Amniotic stem cell (primary cell): Measurements from ENCODE around the gene TPM1.
"Not testable (repeated sequence)": the region's sequence is repeated elsewhere in the genome, so short reads cannot be mapped to it uniquely, and the experiment has no call there.

Experiments
- DNase-seq: peaks from one replicate; lab custom pipeline; 2025; lab: John Stamatoyannopoulos, UW

TPM1 gene

DNA sequence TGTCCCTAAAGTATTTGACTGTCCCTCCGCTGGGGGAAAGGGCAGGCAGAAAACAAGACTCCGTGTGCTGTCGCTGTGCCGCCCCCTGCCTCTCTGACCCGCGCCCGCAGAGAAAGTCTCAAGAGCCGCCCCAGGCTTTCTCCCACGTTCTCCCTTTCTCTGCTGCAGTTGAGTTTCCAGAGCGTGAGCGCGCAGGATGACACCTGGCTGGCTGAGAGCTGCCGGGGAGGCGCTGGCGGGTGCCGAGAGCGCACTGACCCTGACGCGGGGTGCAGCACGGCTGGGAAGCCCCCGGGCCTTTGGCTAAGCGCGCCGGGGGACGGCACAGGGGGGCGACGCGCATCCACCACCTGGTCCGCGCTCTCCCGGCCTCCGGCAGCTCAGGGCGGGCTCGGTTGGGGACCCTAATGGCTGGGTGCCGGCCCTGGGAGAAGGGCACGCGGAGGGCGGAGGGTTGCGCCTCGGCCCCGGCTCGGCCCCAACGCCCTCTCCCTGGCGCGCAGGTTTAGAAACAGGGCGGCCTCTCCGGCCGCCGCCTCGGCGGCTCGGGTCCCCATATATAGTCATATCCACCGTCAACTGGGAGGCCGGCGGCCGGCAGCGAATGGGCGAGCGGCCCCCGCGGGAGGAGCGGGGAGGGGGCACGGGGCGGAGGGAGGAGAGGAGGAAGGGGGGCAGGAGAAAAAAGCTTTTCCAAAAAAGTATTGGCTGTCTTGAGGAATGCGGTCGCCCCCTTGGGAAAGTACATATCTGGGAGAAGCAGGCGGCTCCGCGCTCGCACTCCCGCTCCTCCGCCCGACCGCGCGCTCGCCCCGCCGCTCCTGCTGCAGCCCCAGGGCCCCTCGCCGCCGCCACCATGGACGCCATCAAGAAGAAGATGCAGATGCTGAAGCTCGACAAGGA is at the start of gene TPM1:
Gene TPM1, plus strand, starts transcription at position 774 of the 903 bp plus-strand sequence. Its CDS starts 83 bp downstream, at position 857.
- DNase-seq, result peak; percentile 92

DNA sequence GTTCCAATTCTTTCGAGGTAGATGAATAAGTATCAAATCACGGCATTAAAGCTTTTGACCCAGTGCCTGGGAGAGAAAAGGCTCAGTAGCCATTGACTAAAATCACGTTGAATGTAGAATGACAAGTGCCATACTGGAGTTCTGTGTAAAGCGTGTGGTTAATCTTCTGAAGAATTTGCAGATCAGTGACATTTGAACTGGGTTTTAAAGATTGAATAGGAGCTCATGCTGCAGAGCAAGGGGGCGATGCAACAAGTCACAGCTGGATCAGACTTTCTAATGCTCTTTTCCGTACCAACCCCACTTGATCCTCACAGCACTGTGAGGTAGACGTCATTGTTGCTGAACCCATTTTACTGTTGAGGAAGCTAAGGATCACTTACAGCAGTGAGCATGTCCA is 49.5 kb upstream of the TPM1 start:
- DNase-seq, result no peak

DNA sequence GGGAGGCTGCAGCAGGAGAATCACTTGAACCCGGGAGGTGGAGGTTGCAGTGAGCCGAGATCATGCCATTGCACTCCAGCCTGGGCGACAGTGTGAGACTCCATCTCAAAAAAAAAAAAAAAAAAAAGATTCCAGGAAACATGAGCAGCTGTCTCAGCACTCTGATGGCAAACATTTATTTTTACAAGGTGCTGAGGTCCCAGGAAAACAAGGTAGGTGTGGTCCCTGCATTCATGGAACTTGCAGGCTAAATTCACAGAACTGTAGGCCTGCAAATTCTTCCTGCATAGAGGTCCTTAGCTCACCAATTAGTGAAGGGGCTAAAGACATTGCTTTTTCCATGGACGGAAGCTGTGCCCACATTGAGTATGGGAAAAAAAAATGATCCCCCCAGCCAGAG is 48.9 kb upstream of the TPM1 start:
- not testable (repeated sequence) for DNase-seq

DNA sequence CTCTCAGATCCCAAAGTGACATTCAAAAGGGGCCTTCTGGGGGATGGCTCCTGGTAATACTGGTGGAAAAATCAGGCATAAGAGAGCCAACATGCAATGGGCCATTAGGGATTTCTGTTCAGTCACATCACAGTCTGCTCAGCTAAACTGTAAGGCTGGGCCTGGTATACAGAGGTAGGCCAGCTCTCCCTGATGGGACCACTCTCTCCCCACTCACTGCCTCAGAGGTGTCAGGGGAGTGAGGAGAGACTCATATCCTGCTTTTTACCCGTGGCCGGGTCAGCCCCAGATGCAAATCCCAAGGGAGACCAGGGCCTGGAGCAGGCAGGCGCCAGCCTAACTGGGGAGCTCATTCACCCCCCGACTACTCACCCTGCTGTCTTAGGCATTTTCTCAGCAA is 48.1 kb upstream of the TPM1 start:
- DNase-seq, result no peak

DNA sequence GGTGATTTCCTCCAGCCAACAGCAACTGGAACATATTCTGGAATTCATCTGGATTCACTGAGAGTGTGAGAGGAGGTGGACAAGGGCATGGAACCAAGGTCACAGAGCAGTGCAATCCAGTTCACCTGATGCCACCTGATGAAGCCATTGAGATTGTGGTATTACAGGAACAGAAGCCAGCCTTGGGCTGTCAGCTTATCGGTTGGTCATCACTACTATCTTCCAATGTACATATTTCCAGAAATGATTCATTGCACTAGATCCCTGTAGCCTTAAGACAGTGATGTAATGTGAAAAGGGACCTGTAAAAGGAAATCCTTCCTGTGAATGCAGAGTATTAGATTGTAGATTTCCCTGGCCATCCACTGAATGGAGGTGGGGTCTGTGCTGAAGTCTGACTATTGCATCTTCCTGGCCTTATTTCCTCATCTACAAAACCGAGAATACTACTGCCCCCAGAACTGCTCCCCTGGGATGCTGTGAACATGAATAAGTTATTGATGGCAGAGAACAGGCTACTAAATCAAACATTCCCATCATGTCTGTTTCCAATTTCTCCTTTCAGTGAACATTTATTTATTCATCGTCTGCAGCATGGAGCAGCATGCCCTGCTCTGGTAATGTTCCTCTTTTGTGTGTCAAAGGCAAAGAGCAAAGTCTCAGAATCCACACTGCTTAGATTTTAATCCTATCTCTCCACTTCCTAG is 47.4 kb upstream of the TPM1 start:
- DNase-seq, result peak; percentile 29

DNA sequence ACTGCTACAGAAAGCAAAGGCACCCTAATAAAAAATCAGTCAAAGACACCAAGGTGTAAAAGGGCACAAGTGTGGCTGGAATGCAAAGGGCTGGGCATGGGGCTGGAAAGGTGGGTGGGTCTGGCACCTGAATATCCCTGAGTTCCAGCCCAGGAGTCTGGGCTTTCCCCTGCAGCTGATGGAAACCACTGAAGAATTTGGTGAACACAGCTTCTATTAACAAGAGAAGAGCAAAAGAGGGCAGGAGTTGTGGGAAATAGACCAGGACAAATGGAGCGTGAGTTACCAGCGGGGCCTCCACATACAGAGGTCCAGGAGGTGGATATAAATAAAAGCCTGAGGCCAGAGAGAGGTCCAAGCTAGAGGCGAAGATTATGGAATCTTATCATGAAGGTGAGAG is 45.1 kb upstream of the TPM1 start:
- no peak for DNase-seq

DNA sequence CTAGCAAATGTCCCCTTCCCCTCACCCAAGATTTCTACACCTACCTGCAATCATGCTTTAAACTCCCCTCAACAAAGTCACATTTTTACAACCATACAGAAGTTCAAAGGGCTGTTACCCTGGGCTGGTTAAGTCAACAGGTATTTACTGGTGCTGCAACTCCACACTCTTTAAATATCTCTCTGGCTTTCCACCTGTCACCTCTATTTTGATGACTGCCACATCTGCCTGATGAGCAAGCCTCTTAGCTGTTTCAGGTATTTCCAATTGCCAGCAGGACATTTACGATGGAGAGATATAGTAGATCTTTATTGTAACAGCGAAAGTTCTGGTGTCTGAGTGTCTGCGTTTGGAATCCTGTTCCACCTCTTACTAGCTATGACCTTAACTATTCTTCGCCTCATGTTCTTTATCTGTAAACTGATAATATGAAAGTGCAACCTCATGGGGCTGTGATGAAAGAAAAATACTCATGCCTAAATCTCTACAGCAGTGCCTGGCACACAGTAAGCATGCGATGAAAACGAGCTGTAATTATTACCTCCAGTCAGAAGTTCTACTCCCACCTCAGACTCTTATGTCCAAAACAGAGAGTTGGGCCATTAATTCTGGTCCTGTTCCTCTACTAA is 44.2 kb upstream of the TPM1 start:
- DNase-seq, result no peak

DNA sequence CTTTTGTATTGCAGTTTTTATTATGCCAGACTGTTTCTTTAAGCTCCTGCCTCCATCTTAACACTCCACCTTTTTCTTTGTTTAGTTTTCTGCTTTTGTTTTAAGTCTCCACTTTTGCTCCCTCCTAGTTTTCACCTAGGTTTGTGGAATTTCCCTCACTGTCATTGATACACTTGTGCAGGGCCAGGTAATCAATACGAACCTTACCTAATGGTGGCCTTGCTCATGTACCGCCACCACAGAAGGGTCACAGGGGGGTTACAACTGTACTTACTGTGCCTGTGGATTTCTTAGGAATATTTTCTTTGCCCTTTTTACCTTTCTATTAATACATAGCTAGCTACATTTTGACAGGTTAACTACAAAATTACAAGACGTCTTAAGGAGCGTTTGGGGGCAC is 43.4 kb upstream of the TPM1 start:
- no peak for DNase-seq

DNA sequence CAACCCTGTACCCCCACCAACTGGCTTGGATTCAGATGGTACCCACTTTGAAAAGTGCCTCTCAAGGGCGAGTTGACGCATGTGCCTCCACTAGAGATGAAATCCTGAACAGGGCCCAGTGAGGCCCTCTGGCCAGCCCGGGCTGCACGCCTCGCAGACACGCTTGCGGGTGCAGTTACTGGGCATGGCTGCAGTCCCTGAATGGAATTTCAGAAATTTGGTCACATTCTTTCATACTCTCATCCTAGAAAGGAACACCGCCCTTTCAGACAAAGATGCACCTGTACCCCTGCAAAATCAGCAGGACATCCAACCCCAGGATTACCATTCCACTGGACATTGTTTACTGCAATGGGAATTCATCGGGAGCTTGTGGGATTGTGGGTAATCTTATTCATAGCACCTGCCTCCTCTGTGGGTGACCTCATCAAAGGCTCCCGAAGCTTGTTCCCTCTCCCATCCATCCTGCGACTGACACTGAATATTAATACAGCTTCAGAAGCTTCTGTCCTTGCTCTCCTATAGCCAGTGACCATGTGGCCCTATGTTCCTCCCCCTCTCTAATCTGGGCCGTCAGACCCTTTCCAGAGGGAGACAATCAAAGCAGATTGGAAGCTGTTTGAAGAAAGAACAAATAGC is 42.5 kb upstream of the TPM1 start:
- DNase-seq, result no peak

DNA sequence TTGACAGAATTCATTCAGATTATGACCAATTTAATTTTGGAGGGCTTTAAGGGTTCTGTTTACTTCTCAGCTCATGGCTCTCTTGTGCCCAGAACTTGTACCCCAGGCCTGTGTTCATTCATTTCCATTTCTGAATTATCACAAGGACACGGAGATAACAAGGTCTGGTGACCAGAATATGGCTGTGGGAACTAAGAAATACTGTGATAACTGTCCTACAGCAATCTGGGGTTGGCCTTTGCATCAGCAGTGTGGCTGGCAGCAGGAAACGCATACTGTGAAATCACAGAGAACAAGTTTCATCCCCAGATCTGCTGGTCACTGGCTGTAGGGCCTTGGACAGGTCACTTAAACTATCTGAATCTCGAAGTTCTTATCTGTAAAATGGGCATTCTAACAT is 41.8 kb upstream of the TPM1 start:
- no peak for DNase-seq

DNA sequence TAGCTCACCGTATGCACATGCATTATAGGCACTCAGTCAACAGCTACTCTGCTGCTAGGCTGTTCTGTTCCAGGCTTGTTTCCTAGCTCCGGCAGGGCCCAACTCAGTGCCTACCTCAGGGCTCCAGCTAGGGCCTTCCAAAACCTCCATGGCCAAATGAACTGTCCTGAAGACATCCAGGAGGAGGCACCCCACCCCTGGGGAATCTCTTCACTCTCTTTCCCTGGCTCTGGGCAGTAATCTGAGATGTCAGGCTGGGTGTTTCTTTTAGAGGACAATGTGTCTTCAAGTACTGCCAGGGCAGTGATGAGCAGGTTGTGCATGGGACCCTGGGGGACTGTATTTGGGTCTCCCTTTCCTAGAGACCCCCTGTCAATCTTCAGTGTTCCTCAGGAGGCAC is 38.3 kb upstream of the TPM1 start:
- DNase-seq, result no peak

DNA sequence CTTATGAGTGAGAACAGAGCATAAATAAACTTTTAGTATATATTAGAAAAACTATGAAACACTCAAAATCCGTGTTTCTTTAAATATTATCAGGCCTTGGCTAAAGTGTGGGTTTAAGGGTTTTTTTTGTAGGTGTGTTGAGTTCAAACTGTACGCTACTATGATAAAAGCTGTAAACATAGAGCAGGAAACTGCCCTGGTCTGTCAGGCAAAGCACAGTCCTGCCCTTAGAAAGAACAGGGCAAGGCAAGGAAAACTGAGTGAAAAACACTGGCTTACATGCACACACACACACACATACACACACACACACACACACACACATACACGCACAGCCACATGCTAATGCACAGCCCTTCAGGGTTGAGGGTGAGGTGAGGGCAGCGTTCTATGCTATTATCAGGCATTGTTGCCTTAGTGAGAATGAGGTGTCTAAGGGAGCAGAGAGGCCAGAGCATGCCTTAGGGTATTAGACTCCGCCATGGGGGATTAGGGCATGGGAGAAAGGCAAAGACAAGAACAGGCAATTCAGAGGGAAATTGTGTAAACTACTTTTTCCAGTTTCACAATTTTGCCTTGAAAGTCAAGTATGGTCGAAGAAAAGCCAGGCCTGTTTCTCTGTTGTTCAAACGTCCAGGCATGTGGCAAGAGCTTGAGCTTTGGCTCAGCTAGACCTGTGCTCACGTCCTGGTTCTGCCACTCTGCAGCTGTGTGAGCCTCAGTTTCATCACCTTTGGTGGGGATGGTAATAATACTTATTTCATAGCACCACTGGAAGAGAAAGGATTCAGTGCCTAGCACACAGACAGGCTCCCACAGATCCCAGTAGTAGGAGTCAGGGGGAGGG is 36.3 kb upstream of the TPM1 start:
- no peak for DNase-seq

DNA sequence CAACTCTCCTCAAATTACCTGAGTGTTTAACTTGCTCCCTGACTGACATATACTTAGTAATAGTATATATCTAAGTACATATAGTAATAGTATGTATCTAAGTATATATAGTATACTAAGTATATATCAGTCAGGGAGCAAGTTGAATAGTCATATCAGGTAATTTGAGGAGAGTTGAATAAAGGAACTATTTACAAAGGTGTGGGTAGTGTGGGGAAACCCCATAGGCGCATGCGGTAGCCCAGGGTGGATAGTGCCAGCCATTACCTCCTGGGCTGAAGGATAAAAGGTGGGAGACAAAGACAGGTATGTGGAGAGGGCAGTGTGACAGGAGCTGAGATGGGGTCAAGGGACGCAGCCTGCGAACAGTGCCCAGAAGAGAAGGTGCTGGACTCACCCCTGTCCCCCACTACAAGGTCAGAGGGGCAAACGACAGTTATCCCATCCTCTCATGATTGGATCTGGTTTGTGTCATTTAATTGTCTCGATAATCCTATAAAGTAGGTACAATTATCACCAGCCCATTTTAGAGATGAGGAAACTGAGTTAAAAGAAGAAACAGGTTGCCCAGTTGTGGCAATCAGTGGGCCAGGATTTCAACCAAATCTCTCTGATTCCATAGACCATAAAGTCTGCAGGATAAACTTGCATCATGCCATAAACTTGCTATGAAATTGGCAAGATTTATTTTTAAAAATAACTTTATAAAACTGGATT is 34.1 kb upstream of the TPM1 start:
- no peak for DNase-seq

DNA sequence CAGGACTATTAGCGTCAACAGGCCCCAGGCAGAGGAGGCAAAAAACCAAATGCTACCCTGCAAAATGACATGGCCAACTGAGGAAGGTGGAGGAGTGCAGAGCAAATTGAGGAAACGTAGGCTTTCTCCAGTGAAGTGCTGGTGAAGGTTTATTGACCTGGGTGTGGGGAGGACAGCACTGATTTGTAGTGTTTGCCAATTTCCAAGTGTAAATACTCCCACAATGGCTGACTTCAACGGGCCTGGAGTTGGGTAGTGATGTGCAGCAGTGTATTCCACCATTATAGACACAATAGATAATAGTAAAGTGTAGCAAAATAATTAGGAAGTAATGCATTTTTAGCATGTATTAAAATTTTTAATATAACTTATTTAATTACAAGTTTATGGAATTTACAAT is 32.2 kb upstream of the TPM1 start:
- no peak for DNase-seq

DNA sequence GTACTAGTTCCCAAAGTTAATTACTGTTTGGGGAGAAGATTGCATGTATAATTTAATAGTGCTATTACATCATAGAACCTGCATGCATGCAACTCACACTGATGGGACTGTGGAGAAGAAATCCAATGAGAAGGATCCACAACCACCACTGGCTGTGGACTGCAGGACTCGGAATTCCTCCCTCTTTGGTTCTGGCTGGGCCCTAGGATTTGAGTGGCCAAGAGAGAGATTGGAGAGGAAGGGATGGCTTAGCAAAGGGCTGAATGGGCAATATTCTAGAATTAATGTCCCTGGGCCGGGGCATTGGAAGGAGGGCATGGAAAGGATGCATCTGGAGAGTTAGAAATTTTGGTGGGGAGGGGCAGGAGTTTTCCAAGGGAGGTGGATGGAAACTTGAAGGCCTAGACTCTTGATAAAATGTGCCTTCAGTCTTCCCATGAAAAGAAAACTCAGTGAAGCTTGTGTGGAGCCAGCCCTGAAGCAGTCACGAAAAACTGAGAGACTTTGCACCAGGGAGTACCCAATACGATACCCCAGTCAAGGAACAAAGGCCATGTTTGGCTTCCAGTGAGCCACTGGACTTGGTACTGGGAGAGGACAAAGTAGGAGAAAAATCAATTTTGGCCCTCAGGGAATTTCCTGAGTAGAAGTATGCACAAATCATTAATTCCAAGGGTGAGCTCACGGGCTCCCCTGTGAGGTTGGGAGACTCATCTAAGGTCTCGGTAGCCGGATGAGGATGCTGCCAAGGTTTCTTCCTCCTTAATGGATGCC is 31.4 kb upstream of the TPM1 start:
- no peak for DNase-seq

DNA sequence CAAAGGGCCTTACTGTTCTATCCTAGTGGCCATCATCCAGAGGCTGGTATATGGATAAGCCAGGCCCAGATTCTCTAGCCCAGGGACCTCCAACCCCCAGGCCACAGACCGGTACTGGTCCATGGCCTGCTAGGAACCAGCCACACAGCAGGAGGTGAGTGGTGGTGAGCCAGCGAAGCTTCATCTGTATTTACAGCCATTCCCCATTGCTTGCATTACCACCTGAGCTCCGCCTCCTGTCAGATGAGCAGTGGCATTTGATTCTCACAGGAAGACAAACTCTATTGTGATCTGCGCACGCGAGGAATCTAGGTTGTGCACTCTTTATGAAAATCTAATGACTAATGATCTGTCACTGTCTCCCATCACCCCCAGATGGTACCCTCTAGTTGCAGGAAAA is 30.1 kb upstream of the TPM1 start:
- no peak for DNase-seq

DNA sequence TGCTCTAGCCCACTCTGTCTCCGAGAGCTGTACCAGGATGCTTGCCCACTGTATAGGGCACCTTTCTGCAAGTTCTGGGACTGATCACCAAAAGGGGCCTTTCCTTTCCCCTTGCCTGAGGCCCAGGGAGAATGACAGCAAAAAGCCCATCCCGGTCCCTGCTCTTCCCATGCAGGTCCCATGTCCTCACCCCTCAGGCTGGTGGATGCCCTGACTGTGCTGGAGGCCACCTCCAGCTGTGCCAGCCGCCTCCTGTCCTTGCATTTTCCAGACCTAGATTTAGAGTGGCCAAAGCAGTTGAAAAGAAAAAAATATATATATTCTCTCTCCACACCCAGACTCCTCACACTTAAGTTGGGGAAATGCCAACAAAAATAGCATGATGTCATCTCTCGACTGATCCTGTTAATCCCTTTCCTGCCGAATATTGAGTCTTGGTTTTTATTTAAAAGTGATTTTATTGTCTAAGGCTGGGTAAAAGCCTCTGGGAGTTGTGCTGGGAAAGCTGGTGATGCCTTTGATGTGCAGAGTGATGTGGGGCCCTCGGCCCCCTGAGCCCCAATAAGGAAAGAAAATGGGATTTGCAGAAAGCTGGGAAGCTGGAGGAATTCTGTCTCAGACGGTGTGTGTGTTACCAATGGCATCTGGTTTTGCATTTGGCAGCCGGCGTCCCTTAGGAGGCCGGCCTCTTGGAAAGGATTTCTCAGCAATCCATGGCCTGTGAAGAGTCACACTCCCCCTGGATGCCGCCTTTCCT is 29.3 kb upstream of the TPM1 start:
- DNase-seq, result peak; percentile 21

DNA sequence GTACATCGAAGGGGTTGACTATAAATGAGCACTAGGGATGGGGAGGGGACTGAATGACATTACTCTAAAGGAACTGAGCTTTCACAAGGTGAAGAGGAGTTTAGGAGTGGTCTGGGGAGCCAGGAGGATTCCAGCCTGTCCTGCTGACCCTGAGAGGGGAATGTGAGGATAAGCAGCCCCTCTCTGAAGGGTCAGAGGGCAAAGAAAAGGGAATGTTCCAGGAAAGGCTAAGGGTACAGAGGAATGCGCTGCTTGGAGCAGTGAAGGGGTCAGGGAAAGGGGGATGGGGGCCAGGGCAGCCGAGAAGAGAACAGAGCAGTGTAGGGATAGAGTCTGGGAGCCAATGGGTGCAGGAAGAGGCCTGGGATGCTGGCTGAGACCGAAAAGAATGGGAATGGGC is 28.0 kb upstream of the TPM1 start:
- no peak for DNase-seq

DNA sequence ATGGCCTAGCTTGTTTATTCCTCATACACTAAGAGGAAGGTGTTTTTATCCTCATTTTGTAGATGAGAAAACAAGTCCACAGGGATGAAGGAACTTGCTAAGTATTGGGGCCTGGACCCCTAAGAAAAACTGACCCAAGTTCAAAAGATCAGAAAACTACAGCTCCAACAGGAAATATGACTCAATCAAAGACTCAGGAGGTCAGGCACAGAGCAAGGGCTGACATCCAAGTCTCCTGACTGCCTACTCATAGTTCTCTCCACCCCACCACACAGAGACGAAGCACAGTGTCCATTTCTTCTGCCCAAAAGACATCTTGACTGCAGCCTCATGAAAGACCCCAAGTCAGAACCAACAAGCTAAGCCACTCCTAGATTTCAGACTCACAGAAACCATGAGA is 26.9 kb upstream of the TPM1 start:
- DNase-seq, result no peak
